ENCODE measurements around the gene SAMD3.
A peak's percentile ranks its signal among the peaks of the same experiment; 100 is the strongest.

Gene SAMD3

DNA sequence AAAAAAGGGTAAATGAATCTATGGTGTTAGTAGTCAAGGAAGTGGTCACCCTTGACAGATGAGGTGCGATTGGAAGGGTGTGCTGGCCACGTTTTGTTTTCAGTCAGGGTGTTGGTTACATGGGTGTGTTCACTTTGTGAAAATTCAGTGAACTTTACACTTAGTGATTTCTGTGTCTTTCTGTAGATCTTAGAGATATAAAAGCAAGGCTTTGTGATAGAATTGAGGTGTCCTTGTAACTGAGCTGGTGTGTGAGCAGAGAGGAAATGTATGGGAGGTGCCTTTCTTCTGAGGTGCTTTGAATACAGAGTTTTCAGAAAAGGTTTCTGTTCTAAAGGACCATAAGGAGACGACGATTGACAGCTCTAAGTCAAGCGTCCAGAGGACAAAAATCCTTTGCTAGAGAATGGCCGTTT, 90.5 kb downstream of the SAMD3 start:
- H2BK15ac ChIP-seq (ENCODE audit: low read depth, poor library complexity, severe bottlenecking): no peak overlapping the region
- peaks cover 0 to 6% of the 10 kb centered on the region in 2 experiments for H3K36me3 ChIP-seq (ENCODE audit: control insufficient read depth in 1 of 2, insufficient read depth in 2 of 2, low read depth in 1 of 2, low read length in 2 of 2)
- H2BK120ac ChIP-seq (ENCODE audit: low read depth, low read length): no peak overlapping the region
- DNase-seq: no peak
- no peaks in the 10 kb centered on the region for H3K27me3 ChIP-seq (ENCODE audit: control insufficient read depth in 1 of 2, insufficient read depth in 1 of 2, low read length in 2 of 2)
- no peak overlapping the region for H2BK5ac ChIP-seq (ENCODE audit: low read depth, low read length, poor library complexity, severe bottlenecking)
- peaks cover 6% of the 10 kb centered on the region for H3K79me1 ChIP-seq (replicated peaks; ENCODE audit: low read length, poor library complexity, severe bottlenecking)
- H3K4ac ChIP-seq (ENCODE audit: low read depth in 1 of 2, low read length in 2 of 2): no peak overlapping the region
- no peak overlapping the region for H2AK5ac ChIP-seq (ENCODE audit: low read length, severe bottlenecking)
- H3K27ac ChIP-seq (ENCODE audit: low read length, poor library complexity, severe bottlenecking): no peak overlapping the region
- H3K4me3 ChIP-seq (ENCODE audit: insufficient read depth in 1 of 2, low read depth in 1 of 2, low read length in 2 of 2): no peak overlapping the region
- no peak overlapping the region for H3K18ac ChIP-seq (ENCODE audit: low read depth in 1 of 2, low read length in 2 of 2)
- no peak overlapping the region for H3K23ac ChIP-seq (ENCODE audit: low read length in 2 of 2)
- no peaks in the 10 kb centered on the region for H3K4me1 ChIP-seq (ENCODE audit: control insufficient read depth, insufficient read depth, low read depth, low read length)
- no peaks in the 10 kb centered on the region for H3K9me3 ChIP-seq (ENCODE audit: control insufficient read depth, low read length)
- no peak overlapping the region for H3K4me2 ChIP-seq (ENCODE audit: low read length, poor library complexity, severe bottlenecking)
- 87% methylated on average over 6 of the region's 6 CpGs for WGBS
- H3K14ac ChIP-seq (ENCODE audit: low read length in 2 of 2): no peak overlapping the region
- H3K9ac ChIP-seq (ENCODE audit: low read length): no peak overlapping the region
- no peak overlapping the region for H4K8ac ChIP-seq (ENCODE audit: low read length)
- no peak overlapping the region for H2AFZ ChIP-seq (ENCODE audit: low read depth, low read length)
- H2BK12ac ChIP-seq (ENCODE audit: low read length in 2 of 2): no peak overlapping the region
- H4K91ac ChIP-seq (ENCODE audit: low read length): no peak overlapping the region

DNA sequence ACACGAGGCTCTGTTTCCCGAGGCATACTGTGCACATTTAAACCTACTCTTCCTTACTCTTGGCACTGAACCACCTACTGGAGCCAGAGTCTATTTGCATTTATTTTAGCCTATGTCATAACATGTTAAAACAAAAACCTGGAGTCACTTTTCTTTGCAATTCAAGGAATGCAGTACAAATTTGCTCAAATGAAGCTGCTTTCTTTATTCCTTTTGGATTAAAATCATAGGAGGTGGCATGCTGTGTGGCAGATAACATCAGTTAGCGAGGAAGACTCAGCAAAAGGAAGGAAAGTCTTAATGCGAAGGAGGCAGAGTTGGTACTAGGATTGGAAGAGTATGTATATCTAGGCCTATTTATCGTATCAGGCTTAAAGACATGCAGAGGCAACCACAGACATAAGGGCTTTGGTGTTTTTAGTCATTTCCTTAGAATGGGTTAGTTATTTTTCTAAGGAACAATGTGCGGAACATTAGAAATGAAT, 92.9 kb downstream of the SAMD3 start:
- Histone ChIP-seq H3K4me3 (ENCODE audit: insufficient read depth in 1 of 2, low read depth in 1 of 2, low read length in 2 of 2) (no peak overlapping the region), H2BK5ac (ENCODE audit: low read depth, low read length, poor library complexity, severe bottlenecking) (no peak overlapping the region), H4K91ac (ENCODE audit: low read length) (no peak overlapping the region), H3K4me2 (ENCODE audit: low read length, poor library complexity, severe bottlenecking) (no peak overlapping the region), H4K8ac (ENCODE audit: low read length) (no peak overlapping the region), H3K36me3 (ENCODE audit: control insufficient read depth in 1 of 2, insufficient read depth in 2 of 2, low read depth in 1 of 2, low read length in 2 of 2) (peaks cover 0 to 2% of the 10 kb centered on the region in 2 experiments), H3K27ac (ENCODE audit: low read length, poor library complexity, severe bottlenecking) (peak overlapping the region; percentile 37), H3K4ac (ENCODE audit: low read depth in 1 of 2, low read length in 2 of 2) (no peak overlapping the region), H2AK5ac (ENCODE audit: low read length, severe bottlenecking) (no peak overlapping the region), H2BK120ac (ENCODE audit: low read depth, low read length) (no peak overlapping the region), H3K9me3 (ENCODE audit: control insufficient read depth, low read length) (no peaks in the 10 kb centered on the region), H3K4me1 (ENCODE audit: control insufficient read depth, insufficient read depth, low read depth, low read length) (no peaks in the 10 kb centered on the region), H3K14ac (ENCODE audit: low read length in 2 of 2) (no peak overlapping the region), H2AFZ (ENCODE audit: low read depth, low read length) (no peak overlapping the region), H3K79me1 (replicated peaks; ENCODE audit: low read length, poor library complexity, severe bottlenecking) (peaks cover 14% of the 10 kb centered on the region), H3K18ac (ENCODE audit: low read depth in 1 of 2, low read length in 2 of 2) (no peak overlapping the region), H3K23ac (ENCODE audit: low read length in 2 of 2) (no peak overlapping the region), H2BK15ac (ENCODE audit: low read depth, poor library complexity, severe bottlenecking) (no peak overlapping the region), H3K9ac (ENCODE audit: low read length) (no peak overlapping the region), H3K27me3 (ENCODE audit: control insufficient read depth in 1 of 2, insufficient read depth in 1 of 2, low read length in 2 of 2) (no peaks in the 10 kb centered on the region), H2BK12ac (ENCODE audit: low read length in 2 of 2) (no peak overlapping the region)
- WGBS: 79% methylated on average over 6 of the region's 6 CpGs
- DNase-seq: no peak

DNA sequence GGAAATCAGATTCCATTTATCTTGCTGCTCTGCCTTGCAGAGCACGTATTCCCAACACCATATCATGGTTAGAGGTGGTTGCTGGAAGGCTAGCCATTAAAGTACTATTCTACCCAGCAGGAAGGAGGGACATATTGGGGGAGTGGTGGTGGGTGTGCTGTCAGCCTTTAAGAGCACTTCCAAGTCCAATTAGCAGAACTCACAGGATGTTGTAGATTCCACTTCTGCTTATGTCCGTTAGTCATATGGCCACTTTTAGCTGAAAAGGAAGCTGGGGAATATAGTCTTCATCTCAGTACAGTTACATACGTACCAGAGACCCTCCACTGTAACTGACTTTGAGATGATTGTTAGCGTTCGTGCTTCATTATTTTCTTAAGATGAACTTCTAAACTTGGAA, 94.4 kb downstream of the SAMD3 start:
- H2BK120ac ChIP-seq (ENCODE audit: low read depth, low read length): no peak overlapping the region
- no peak overlapping the region for H3K27ac ChIP-seq (ENCODE audit: low read length, poor library complexity, severe bottlenecking)
- no peak overlapping the region for H3K9ac ChIP-seq (ENCODE audit: low read length)
- no peak overlapping the region for H4K91ac ChIP-seq (ENCODE audit: low read length)
- 92% methylated on average over 5 of the region's 5 CpGs for WGBS
- no peak overlapping the region for H4K8ac ChIP-seq (ENCODE audit: low read length)
- H3K4me1 ChIP-seq (ENCODE audit: control insufficient read depth, insufficient read depth, low read depth, low read length): no peaks in the 10 kb centered on the region
- no peak overlapping the region for H2BK12ac ChIP-seq (ENCODE audit: low read length in 2 of 2)
- H3K23ac ChIP-seq (ENCODE audit: low read length in 2 of 2): no peak overlapping the region
- H2AK5ac ChIP-seq (ENCODE audit: low read length, severe bottlenecking): no peak overlapping the region
- H3K4ac ChIP-seq (ENCODE audit: low read depth in 1 of 2, low read length in 2 of 2): no peak overlapping the region
- H2AFZ ChIP-seq (ENCODE audit: low read depth, low read length): no peak overlapping the region
- peaks cover 19% of the 10 kb centered on the region for H3K79me1 ChIP-seq (replicated peaks; ENCODE audit: low read length, poor library complexity, severe bottlenecking)
- no peak overlapping the region for H3K4me2 ChIP-seq (ENCODE audit: low read length, poor library complexity, severe bottlenecking)
- no peak overlapping the region for H3K18ac ChIP-seq (ENCODE audit: low read depth in 1 of 2, low read length in 2 of 2)
- no peaks in the 10 kb centered on the region for H3K27me3 ChIP-seq (ENCODE audit: control insufficient read depth in 1 of 2, insufficient read depth in 1 of 2, low read length in 2 of 2)
- H2BK15ac ChIP-seq (ENCODE audit: low read depth, poor library complexity, severe bottlenecking): no peak overlapping the region
- no peak overlapping the region for H3K4me3 ChIP-seq (ENCODE audit: insufficient read depth in 1 of 2, low read depth in 1 of 2, low read length in 2 of 2)
- H3K36me3 ChIP-seq (ENCODE audit: control insufficient read depth in 1 of 2, insufficient read depth in 2 of 2, low read depth in 1 of 2, low read length in 2 of 2): peaks cover 0 to 2% of the 10 kb centered on the region in 2 experiments
- H2BK5ac ChIP-seq (ENCODE audit: low read depth, low read length, poor library complexity, severe bottlenecking): no peak overlapping the region
- no peak for DNase-seq
- H3K14ac ChIP-seq (ENCODE audit: low read length in 2 of 2): no peak overlapping the region
- no peaks in the 10 kb centered on the region for H3K9me3 ChIP-seq (ENCODE audit: control insufficient read depth, low read length)

DNA sequence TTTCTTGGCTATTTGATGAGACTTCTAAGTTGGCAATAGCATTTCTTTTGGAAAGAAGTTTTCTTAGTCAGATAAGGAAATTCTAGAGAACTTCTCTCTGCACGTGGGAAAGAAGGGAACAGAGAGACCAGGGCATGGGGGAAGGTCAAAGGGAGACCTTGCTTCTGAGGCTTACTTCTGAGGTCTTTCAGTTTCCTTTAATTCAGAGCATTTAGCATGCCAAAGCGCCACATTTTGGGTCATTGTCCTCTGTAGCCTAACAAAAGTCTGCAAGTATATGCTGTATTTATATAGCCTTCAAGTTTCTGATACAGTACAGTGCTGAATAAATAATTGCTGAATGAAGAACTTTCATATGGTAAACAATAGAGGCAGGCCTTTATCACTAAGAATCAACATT, 95.6 kb downstream of the SAMD3 start:
- Histone ChIP-seq H3K4me3 (ENCODE audit: insufficient read depth in 1 of 2, low read depth in 1 of 2, low read length in 2 of 2) (no peak overlapping the region), H3K23ac (ENCODE audit: low read length in 2 of 2) (no peak overlapping the region), H3K27me3 (ENCODE audit: control insufficient read depth in 1 of 2, insufficient read depth in 1 of 2, low read length in 2 of 2) (no peaks in the 10 kb centered on the region), H3K4me2 (ENCODE audit: low read length, poor library complexity, severe bottlenecking) (no peak overlapping the region), H2BK15ac (ENCODE audit: low read depth, poor library complexity, severe bottlenecking) (no peak overlapping the region), H3K27ac (ENCODE audit: low read length, poor library complexity, severe bottlenecking) (no peak overlapping the region), H3K18ac (ENCODE audit: low read depth in 1 of 2, low read length in 2 of 2) (no peak overlapping the region), H2BK120ac (ENCODE audit: low read depth, low read length) (no peak overlapping the region), H3K4me1 (ENCODE audit: control insufficient read depth, insufficient read depth, low read depth, low read length) (no peaks in the 10 kb centered on the region), H3K79me1 (replicated peaks; ENCODE audit: low read length, poor library complexity, severe bottlenecking) (peaks cover 17% of the 10 kb centered on the region), H3K9me3 (ENCODE audit: control insufficient read depth, low read length) (no peaks in the 10 kb centered on the region), H2AFZ (ENCODE audit: low read depth, low read length) (no peak overlapping the region), H2BK12ac (ENCODE audit: low read length in 2 of 2) (no peak overlapping the region), H4K91ac (ENCODE audit: low read length) (no peak overlapping the region), H3K36me3 (ENCODE audit: control insufficient read depth in 1 of 2, insufficient read depth in 2 of 2, low read depth in 1 of 2, low read length in 2 of 2) (no peaks in the 10 kb centered on the region), H3K9ac (ENCODE audit: low read length) (no peak overlapping the region), H3K4ac (ENCODE audit: low read depth in 1 of 2, low read length in 2 of 2) (no peak overlapping the region), H2AK5ac (ENCODE audit: low read length, severe bottlenecking) (no peak overlapping the region), H3K14ac (ENCODE audit: low read length in 2 of 2) (no peak overlapping the region), H2BK5ac (ENCODE audit: low read depth, low read length, poor library complexity, severe bottlenecking) (no peak overlapping the region), H4K8ac (ENCODE audit: low read length) (no peak overlapping the region)
- DNase-seq: no peak
- 75% methylated on average over 1 of the region's 2 CpGs for WGBS
